Activated CD4-positive, alpha-beta memory T cell treated with anti-CD3 and anti-CD28 coated beads for 36 hours (primary cell): ENCODE data around the gene TMEM120B. TPM values are rescaled to one million over a fixed set of nuclear protein-coding genes. Genes with fewer than 3 reads are reported as not detected.

ENCODE experiments used
- CTCF ChIA-PET: fragments of 350-600 bp; sonication (Branson Sonifier 250); formaldehyde crosslinking; loops from one replicate; lab custom pipeline; 2021; ENCODE audit warnings: antibody characterized with exemption, inconsistent platforms; lab: Charles Lee
- POLR2A ChIA-PET: fragments of 350-600 bp; sonication (Branson Sonifier 250); formaldehyde crosslinking; loops from one replicate; lab custom pipeline; 2021; ENCODE audit warnings: antibody characterized with exemption; lab: Charles Lee
- DNase-seq: peaks from one replicate; pipeline ENCODE4 v3.0.0-alpha.2; 2020
- H3K27ac Mint-ChIP-seq: one replicate; pipeline ENCODE4 v1.8.0; 2021; ENCODE audit warnings: mixed read lengths
- H3K27me3 Mint-ChIP-seq: one replicate; pipeline ENCODE4 v1.8.0; 2021; ENCODE audit warnings: mixed read lengths
- H3K36me3 Mint-ChIP-seq: one replicate; pipeline ENCODE4 v1.8.0; 2021; ENCODE audit warnings: mixed read lengths
- H3K4me1 Mint-ChIP-seq: one replicate; pipeline ENCODE4 v1.8.0; 2021; ENCODE audit warnings: low read depth, mixed read lengths
- H3K4me3 Mint-ChIP-seq: one replicate; pipeline ENCODE4 v1.8.0; 2021; ENCODE audit warnings: mild to moderate bottlenecking, mixed read lengths
- H3K9me3 Mint-ChIP-seq: one replicate; pipeline ENCODE4 v1.8.0; 2021; ENCODE audit warnings: mixed read lengths
- intact Hi-C: fragments of 100-400 bp; cut with micrococcal nuclease; formaldehyde crosslinking; loops from one replicate; pipeline ENCODE4 v1.15.1; 2023
- total RNA-seq, 2 experiments: library from RNA; stranded (reverse); gene quantifications; one replicate each; pipeline ENCODE4 v1.2.3, GENCODE V29; 2021

The TMEM120B gene
- total RNA-seq, 2 experiments from 2014 or later = 8.8 to 9.5 TPM

GRCh38 chr12:121793838-121794533, 81.4 kb downstream of the TMEM120B start:
- H3K36me3 Mint-ChIP-seq = peaks cover 39% of the 10 kb centered on the region
- peak overlapping the region; percentile 94 for H3K27ac Mint-ChIP-seq
- peak overlapping the region; percentile 88 for H3K4me3 Mint-ChIP-seq
- intact Hi-C loops = loop anchor here (1.0 to 10.0 kb wide), 12 partner anchors 8 to 1212 kb away; partner anchors contain the start of genes DIABLO, KDM2B, ORAI1 and POP5
- no peaks in the 10 kb centered on the region for H3K27me3 Mint-ChIP-seq
- ChIA-PET POLR2A (interaction anchor here (0.8 to 8.2 kb wide), 12 partner anchors 9 to 136 kb away, joined by 3 to 127 read pairs (median 6); partner anchors contain the start of genes PSMD9, SETD1B and TMEM120B), CTCF (interaction anchor here (0.6 to 18.5 kb wide), 57 partner anchors 15 to 559 kb away, joined by 3 to 856 read pairs (median 5); partner anchors contain the start of genes BCL7A, CFAP251, ORAI1 and PSMD9)
- peaks cover 58% of the 10 kb centered on the region for H3K4me1 Mint-ChIP-seq
- no peaks in the 10 kb centered on the region for H3K9me3 Mint-ChIP-seq
- peak; percentile 98 for DNase-seq

- CTCF ChIA-PET = interaction anchor here (0.6 to 18.5 kb wide), 58 partner anchors 15 to 394 kb away, joined by 3 to 856 read pairs (median 5); partner anchors contain the start of genes BCL7A, CFAP251, ORAI1 and PSMD9
- intact Hi-C loops = loop anchor here (1.0 to 10.0 kb wide), 12 partner anchors 8 to 1212 kb away; partner anchors contain the start of genes DIABLO, KDM2B, POP5 and PSMD9
- POLR2A ChIA-PET = interaction anchor here (0.8 to 8.2 kb wide), 12 partner anchors 8 to 136 kb away, joined by 3 to 127 read pairs (median 6); partner anchors contain the start of genes PSMD9, SETD1B and TMEM120B
- no peaks in the 10 kb centered on the region for H3K27me3 Mint-ChIP-seq
- DNase-seq = peak; percentile 68
- H3K4me1 Mint-ChIP-seq = peaks cover 59% of the 10 kb centered on the region
- peak overlapping the region; percentile 88 for H3K4me3 Mint-ChIP-seq
- H3K27ac Mint-ChIP-seq = peak overlapping the region; percentile 94
- no peaks in the 10 kb centered on the region for H3K9me3 Mint-ChIP-seq
- peaks cover 41% of the 10 kb centered on the region for H3K36me3 Mint-ChIP-seq
These were observed 82.0 kb downstream of the TMEM120B start for GRCh38 chr12:121794534-121795033.

GRCh38 chr12:121795034-121795968, 82.7 kb downstream of the TMEM120B start:
- ChIA-PET CTCF (interaction anchor here (0.6 to 18.5 kb wide), 36 partner anchors 14 to 233 kb away, joined by 3 to 856 read pairs (median 9); partner anchors contain the start of genes CFAP251, ORAI1, PSMD9 and SETD1B), POLR2A (interaction anchor here (0.6 to 8.2 kb wide), 10 partner anchors 8 to 124 kb away, joined by 3 to 127 read pairs (median 5); partner anchors contain the start of gene SETD1B)
- peaks cover 52% of the 10 kb centered on the region for H3K4me1 Mint-ChIP-seq
- H3K27ac Mint-ChIP-seq = peak overlapping the region; percentile 94
- no peaks in the 10 kb centered on the region for H3K27me3 Mint-ChIP-seq
- peak; percentile 92 for DNase-seq
- peak overlapping the region; percentile 88 for H3K4me3 Mint-ChIP-seq
- intact Hi-C loops = loop anchor here (1.0 to 10.0 kb wide), 3 partner anchors 17 to 430 kb away; partner anchors contain the start of gene DIABLO
- H3K36me3 Mint-ChIP-seq = peaks cover 34% of the 10 kb centered on the region
- H3K9me3 Mint-ChIP-seq = no peaks in the 10 kb centered on the region

GRCh38 chr12:121796855-121797751, 84.6 kb downstream of the TMEM120B start:
- DNase-seq = no peak
- intact Hi-C loops = loop anchor here (10.0 kb wide), 1 partner anchor 428 kb away; the partner anchor contains the start of gene DIABLO
- peak overlapping the region; percentile 28 for H3K27ac Mint-ChIP-seq
- POLR2A ChIA-PET = interaction anchor here (3.4 to 8.2 kb wide), 3 partner anchors 9 to 15 kb away, joined by 15 to 127 read pairs (median 86); no protein-coding TSS in a partner anchor
- CTCF ChIA-PET = interaction anchor here (4.5 to 18.5 kb wide), 4 partner anchors 12 to 109 kb away, joined by 67 to 856 read pairs (median 267); partner anchors contain the start of genes PSMD9 and SETD1B
- H3K27me3 Mint-ChIP-seq = no peaks in the 10 kb centered on the region
- no peaks in the 10 kb centered on the region for H3K9me3 Mint-ChIP-seq
- H3K4me1 Mint-ChIP-seq = peaks cover 38% of the 10 kb centered on the region
- H3K36me3 Mint-ChIP-seq = peaks cover 33% of the 10 kb centered on the region
- H3K4me3 Mint-ChIP-seq = no peak overlapping the region

GRCh38 chr12:121797937-121798786, 85.6 kb downstream of the TMEM120B start:
- CTCF ChIA-PET = interaction anchor here (0.6 to 18.5 kb wide), 4 partner anchors 9 to 737 kb away, joined by 3 to 856 read pairs (median 6); partner anchors contain the start of genes PSMD9 and SETD1B

GRCh38 chr12:121798787-121799155, 86.2 kb downstream of the TMEM120B start:
- peak overlapping the region; percentile 89 for H3K27ac Mint-ChIP-seq
- no peaks in the 10 kb centered on the region for H3K9me3 Mint-ChIP-seq
- peaks cover 34% of the 10 kb centered on the region for H3K4me1 Mint-ChIP-seq
- POLR2A ChIA-PET = interaction anchor here (1.2 to 7.7 kb wide), 5 partner anchors 8 to 95 kb away, joined by 3 to 86 read pairs (median 5); no protein-coding TSS in a partner anchor
- CTCF ChIA-PET = interaction anchor here (2.3 to 18.5 kb wide), 2 partner anchors 10 to 89 kb away, joined by 10 to 856 read pairs; partner anchors contain the start of genes PSMD9 and SETD1B
- intact Hi-C loops = loop anchor here (10.0 kb wide), 1 partner anchor 426 kb away; the partner anchor contains the start of gene DIABLO
- H3K27me3 Mint-ChIP-seq = no peaks in the 10 kb centered on the region
- peak overlapping the region; percentile 83 for H3K4me3 Mint-ChIP-seq
- H3K36me3 Mint-ChIP-seq = peaks cover 30% of the 10 kb centered on the region
- DNase-seq = no peak

More at GRCh38 chr12:121797937-121798786, 85.6 kb downstream of the TMEM120B start:
- DNase-seq = no peak
- Mint-ChIP-seq H3K9me3 (no peaks in the 10 kb centered on the region), H3K27ac (peak overlapping the region; percentile 89), H3K4me1 (peaks cover 34% of the 10 kb centered on the region), H3K4me3 (peak overlapping the region; percentile 83), H3K27me3 (no peaks in the 10 kb centered on the region), H3K36me3 (peaks cover 30% of the 10 kb centered on the region)
- POLR2A ChIA-PET = interaction anchor here (1.4 to 7.7 kb wide), 4 partner anchors 8 to 15 kb away, joined by 3 to 86 read pairs (median 10); no protein-coding TSS in a partner anchor
- intact Hi-C loops = loop anchor here (10.0 kb wide), 1 partner anchor 427 kb away; the partner anchor contains the start of gene DIABLO

- Mint-ChIP-seq H3K4me1 (peaks cover 33% of the 10 kb centered on the region), H3K27me3 (no peaks in the 10 kb centered on the region), H3K4me3 (peak overlapping the region; percentile 83), H3K36me3 (peaks cover 30% of the 10 kb centered on the region), H3K27ac (peak overlapping the region; percentile 89), H3K9me3 (no peaks in the 10 kb centered on the region)
- ChIA-PET CTCF (interaction anchor here (2.3 to 18.5 kb wide), 2 partner anchors 10 to 89 kb away, joined by 10 to 856 read pairs; partner anchors contain the start of genes PSMD9 and SETD1B), POLR2A (interaction anchor here (1.2 to 7.7 kb wide), 4 partner anchors 10 to 94 kb away, joined by 3 to 86 read pairs (median 4); no protein-coding TSS in a partner anchor)
- intact Hi-C loops = loop anchor here (10.0 kb wide), 1 partner anchor 426 kb away; the partner anchor contains the start of gene DIABLO
- DNase-seq = peak; percentile 74
These were observed 86.7 kb downstream of the TMEM120B start for GRCh38 chr12:121799156-121799841.

GRCh38 chr12:121799842-121800693, 87.5 kb downstream of the TMEM120B start:
- Mint-ChIP-seq H3K27me3 (no peaks in the 10 kb centered on the region), H3K36me3 (peaks cover 34% of the 10 kb centered on the region), H3K27ac (peak overlapping the region; percentile 89), H3K4me1 (peaks cover 26% of the 10 kb centered on the region), H3K4me3 (peak overlapping the region; percentile 83), H3K9me3 (no peaks in the 10 kb centered on the region)
- DNase-seq = peak; percentile 89
- ChIA-PET CTCF (interaction anchor here (2.3 to 18.5 kb wide), 4 partner anchors 6 to 88 kb away, joined by 10 to 856 read pairs (median 436); partner anchors contain the start of genes PSMD9, RHOF and SETD1B), POLR2A (interaction anchor here (0.6 to 7.7 kb wide), 8 partner anchors 10 to 1508 kb away, joined by 3 to 86 read pairs (median 6); partner anchors contain the start of genes PSMD9 and RNU4-2)
- intact Hi-C loops = loop anchor here (10.0 kb wide), 1 partner anchor 425 kb away; the partner anchor contains the start of gene DIABLO
